Amniotic stem cell (primary cell): ENCODE data around the gene CRYGN.

Source experiments
- DNase-seq: peaks from one replicate; lab custom pipeline; 2025; lab: John Stamatoyannopoulos, UW

The CRYGN gene

GRCh38 chr7:151439855-151440798 lies at the start of gene CRYGN:
Gene CRYGN (minus strand): TSS chr7:151440141. CDS start chr7:151439917, 224 bp downstream.
- DNase-seq = no peak

DNA sequence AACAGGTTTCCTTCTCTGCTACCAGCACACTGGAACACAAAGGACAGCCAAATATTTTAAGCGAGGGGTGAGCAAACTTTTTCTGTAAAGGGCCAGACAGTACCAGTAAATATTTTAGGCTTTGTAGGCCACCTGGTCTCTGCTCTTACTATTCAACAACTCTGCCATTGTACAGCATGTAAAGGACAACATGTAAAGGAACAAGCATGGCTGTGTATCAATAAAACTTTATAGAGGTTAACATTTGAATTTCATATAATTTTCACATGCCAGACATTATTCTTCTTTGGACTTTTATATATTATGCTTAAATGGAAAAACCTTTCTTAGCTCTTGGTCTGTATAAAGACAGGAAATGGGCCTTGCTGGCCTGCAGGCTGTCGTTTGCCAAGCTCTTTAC lies 49.6 kb upstream of the CRYGN start:
- DNase-seq = no peak

DNA sequence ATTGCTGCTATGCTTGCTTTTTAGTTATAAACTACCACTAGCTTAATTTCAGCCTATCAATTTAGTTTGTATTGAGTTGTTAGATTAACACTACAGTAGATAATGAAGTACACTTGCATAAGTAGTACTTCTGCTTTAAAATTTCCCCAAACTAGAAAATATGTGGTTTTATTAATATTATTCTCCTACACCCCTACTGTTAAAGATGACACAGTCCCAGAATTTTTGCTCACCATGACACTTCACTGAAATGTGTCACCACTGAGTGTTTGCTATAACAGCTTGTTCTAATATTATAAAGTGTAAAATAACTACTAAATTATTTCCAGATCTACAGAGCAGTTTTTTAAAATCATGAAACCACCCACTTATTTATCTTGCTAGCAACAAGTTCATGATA lies 48.2 kb upstream of the CRYGN start:
- no peak for DNase-seq

DNA sequence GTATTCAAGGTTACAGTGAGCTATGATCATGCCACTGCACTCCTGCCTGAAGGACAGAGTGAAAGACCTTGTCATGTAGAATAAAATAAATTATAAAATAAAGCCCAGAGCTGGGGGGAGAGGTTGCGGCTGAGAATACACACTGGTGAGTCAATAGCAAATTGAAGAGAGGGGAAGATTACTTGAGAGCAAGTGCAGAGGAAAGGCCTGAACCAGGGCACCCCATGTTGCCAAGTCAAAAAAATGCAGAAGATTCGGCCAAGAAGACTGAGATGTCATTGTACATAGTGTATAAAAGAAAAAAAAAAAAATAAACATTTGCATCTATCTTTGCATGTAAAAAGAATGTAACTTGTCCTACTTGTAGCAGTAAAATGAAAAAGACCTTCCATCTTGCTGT lies 47.3 kb upstream of the CRYGN start:
- no peak for DNase-seq

- DNase-seq = no peak
Measured at GRCh38 chr7:151486074-151486473, 46.1 kb upstream of the CRYGN start.

- DNase-seq = peak; percentile 12
Measured at GRCh38 chr7:151484971-151485707, 45.2 kb upstream of the CRYGN start.

GRCh38 chr7:151483711-151483983 lies 43.7 kb upstream of the CRYGN start:
- no peak for DNase-seq

DNA sequence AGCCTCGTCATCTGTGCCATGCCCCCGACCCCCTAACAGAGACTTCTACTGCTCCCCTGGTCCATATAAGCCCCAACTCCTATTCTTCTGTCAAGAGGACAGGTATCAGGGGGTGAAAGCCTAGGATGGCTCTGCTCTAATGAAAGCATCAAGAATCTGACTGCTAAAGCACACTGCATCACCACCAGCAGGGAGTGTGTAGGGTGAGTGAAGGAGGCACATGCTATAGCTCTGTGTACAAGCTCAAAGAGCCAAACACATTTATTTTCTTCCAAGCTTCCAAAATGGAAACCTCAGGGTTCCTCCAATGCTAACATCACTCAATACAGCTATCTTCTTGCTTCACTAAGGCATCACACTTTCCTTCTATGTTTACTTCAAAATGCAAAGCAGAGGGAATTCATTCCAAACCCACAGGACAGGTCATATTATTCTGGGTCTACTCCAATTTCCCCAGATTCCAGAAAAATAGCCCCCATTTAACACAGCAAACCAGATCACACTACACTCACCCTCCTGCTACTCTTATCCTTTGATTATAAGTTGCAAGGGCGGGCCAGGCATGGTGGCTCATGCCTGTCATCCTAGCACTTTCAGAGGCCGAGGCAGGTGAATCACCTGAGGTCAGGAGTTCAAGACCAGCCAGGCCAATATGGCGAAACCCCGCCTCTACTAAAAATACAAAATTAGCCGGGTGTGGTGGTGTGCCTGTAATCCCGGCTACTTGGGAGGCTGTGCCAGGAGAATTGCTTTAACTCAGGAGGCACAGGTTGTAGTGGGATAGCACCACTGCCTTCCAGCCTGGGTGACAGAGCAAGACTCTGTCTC lies 43.2 kb upstream of the CRYGN start:
- DNase-seq = no peak

- no peak for DNase-seq
Measured at GRCh38 chr7:151481650-151482505, 41.9 kb upstream of the CRYGN start.

DNA sequence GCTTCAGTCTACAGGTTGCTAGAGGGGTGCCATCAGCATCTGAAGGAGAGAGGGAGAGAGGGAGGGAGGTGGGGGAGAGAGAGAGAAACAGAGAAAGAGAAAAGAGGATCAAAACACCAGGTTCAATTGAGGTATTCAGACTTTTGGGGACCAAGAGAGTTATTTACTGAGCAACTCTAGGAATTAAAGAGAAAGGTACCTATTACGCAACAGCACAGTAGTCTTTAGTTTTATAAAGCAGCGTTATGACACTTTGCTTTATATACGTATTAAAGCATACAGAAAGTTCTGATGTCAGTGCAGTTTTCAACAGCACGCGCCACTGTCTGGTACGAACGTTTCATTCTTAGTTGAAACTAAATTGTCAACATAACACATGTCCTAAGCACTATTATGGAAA lies 37.9 kb upstream of the CRYGN start:
- no peak for DNase-seq

DNA sequence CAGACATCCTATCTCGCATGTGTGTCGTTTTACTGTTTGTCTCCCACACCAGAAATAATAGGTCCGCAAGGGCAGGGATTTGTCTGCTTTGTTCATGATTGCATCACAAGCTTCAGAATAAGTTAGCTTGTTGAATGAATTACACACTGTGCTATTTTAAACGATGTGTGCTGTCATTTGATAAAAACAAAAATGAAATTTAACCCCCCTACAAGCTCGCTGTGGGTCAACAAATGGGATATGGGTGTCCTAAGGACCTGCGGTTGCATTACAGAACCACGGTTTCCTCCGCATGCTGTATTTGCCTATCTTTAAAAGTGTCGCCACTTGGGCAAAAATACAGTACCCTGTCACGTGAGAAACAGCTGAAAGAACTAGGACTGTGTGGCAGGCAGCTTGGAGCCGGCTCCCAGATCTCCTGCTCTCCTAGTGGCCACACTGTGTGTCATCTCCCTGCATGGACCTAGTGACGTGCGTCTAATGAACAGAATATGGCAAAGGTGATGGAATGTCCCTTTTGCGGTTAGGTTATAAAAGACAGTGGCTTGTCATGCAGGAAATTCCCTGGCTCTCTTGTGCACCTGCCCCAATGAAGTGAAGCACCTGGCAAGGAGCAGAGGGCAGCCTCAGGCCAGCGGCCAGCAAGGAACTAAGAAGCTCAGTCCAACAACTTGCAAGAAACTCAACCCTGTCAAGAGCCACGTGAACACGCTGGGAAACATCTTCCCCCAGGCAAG lies 32.9 kb upstream of the CRYGN start:
- no peak for DNase-seq

GRCh38 chr7:151470711-151471110 lies 30.8 kb upstream of the CRYGN start:
- DNase-seq = no peak

GRCh38 chr7:151469281-151469680 lies 29.3 kb upstream of the CRYGN start:
- DNase-seq = no peak

GRCh38 chr7:151468217-151469018 lies 28.5 kb upstream of the CRYGN start:
- no peak for DNase-seq

- DNase-seq = no peak
Measured at GRCh38 chr7:151465169-151465568, 25.2 kb upstream of the CRYGN start.

DNA sequence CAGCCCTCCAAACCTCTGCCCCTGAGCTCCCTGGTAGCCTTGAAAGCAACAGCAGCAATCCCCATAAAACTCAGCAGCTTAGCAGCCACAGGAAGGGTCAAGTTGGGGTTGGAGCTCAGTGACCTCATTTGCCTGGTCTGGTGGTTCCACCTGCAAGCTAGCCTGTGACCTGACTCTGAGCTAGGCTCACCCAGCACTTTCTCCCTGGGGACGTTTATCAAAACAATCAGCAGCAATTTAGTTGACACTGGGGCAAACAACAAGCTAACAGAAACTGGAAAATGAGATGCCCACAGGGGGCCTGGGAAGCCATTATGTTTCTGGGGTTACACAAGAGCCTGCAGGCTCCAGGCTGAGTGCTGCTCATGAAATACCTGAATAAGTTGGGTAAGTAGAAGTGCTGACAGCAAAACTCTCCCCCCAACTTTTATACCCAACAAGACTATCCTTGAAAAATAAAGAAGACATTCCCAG lies 22.4 kb upstream of the CRYGN start:
- DNase-seq = no peak

DNA sequence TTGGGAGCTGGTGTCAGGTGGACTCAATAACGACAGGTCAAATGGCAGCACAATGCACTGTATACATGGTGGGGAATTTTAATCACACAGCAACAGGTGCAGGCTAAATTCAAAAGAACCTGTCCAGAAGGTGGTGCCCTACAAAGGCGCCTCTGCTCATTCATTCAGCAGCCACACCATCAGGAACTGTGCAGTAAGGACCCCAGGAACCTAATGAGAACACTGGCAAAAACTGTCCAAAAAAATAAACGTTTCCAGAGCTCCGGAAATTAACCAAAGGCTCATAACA lies 21.9 kb upstream of the CRYGN start:
- no peak for DNase-seq

DNA sequence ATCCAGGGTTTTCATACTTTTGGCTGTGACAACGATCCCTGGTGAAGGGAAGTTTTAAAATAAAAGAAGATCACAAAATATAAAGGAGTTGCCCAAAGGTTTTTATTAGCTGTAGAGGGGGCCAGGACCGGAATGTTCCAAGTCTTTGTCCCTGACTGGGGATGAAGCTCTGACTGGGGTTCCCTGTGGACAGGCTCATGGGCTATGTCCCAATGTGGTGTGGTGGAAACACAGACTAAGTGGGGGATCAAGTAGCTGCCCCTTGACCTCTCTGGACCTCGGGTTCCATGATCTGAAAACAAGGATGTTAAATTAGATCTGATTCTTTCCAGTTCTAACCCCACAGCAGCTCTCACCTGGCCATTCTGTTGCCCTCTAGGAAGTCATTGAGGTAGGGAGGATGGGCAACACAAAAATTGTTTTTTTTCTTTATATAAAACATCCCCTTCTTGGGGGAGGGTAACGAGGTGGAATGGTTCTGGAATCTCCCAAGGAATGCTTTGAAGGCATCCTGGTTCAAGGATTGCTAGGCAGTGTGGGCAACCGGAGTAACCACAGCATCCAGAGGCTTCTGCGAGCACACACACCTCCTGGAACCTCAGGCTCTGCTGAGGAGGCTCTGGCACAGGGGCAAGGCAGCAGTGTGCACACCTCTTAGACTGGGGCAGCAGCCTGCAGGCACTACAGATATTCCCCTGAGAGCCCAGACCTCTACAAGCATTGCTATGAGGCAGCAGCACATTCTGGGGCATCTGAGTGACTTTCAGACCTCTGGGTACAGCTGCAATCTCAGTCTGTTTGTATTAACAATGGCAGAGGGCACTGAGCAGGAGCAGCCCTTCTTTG lies 21.4 kb upstream of the CRYGN start:
- DNase-seq = no peak

DNA sequence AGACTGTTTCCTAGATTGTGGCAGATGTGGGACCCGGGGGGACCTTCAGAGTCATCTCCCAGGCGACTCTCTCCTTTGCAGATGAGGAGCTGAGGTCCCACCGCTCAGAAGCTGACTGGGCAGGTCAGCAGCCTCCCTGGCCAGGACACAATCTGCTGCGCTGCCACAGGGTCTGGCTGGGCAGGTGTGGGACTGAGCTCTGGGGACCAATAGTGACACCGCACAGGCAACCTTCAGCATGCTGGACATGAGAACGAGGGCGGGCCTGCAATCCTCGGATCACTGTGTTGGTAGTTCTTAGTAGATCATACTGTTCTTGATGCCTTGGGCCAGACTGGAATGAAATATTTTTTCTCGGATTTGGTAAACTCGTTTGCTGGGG lies 20.5 kb upstream of the CRYGN start:
- no peak for DNase-seq
